Stimulated activated naive B cell treated with anti-CD40 and anti-IgM and Interleukin-4, amounts not matched to agents 10 μg/mL and 1 μg/mL and 100 μg/mL, for 72 hours (primary cell): ENCODE data around the gene TAS2R46.

Experiments used
- ATAC-seq, 2 donors: fragments of 150-1000 bp; cut with Tn5 transposase; replicated peaks; 2 replicates each; pipeline ENCODE4 v1.10.0; 2021; ENCODE audit warnings: moderate library complexity in 1 of 2
- DNase-seq: peaks from one replicate; pipeline ENCODE4 v3.0.0; 2021
- H3K27ac Mint-ChIP-seq: one replicate; pipeline ENCODE4 v1.8.0; 2022; ENCODE audit warnings: mild to moderate bottlenecking, mixed read lengths
- H3K27me3 Mint-ChIP-seq, 2 donors: one replicate each; pipeline ENCODE4 v1.8.0; 2022; ENCODE audit warnings: mixed read lengths in 2 of 2
- H3K36me3 Mint-ChIP-seq, 2 donors: one replicate each; pipeline ENCODE4 v1.8.0; 2022; ENCODE audit warnings: mixed read lengths in 2 of 2, mild to moderate bottlenecking in 1 of 2
- H3K4me1 Mint-ChIP-seq, 2 donors: one replicate each; pipeline ENCODE4 v1.8.0; 2022; ENCODE audit warnings: mixed read lengths in 2 of 2, mild to moderate bottlenecking in 1 of 2
- H3K4me3 Mint-ChIP-seq, 2 donors: one replicate each; pipeline ENCODE4 v1.8.0; 2022; ENCODE audit warnings: mild to moderate bottlenecking in 2 of 2, mixed read lengths in 2 of 2, moderate library complexity in 1 of 2
- H3K9me3 Mint-ChIP-seq, 2 donors: one replicate each; pipeline ENCODE4 v1.8.0; 2022; ENCODE audit warnings: mixed read lengths in 2 of 2, mild to moderate bottlenecking in 1 of 2

The TAS2R46 gene

DNA sequence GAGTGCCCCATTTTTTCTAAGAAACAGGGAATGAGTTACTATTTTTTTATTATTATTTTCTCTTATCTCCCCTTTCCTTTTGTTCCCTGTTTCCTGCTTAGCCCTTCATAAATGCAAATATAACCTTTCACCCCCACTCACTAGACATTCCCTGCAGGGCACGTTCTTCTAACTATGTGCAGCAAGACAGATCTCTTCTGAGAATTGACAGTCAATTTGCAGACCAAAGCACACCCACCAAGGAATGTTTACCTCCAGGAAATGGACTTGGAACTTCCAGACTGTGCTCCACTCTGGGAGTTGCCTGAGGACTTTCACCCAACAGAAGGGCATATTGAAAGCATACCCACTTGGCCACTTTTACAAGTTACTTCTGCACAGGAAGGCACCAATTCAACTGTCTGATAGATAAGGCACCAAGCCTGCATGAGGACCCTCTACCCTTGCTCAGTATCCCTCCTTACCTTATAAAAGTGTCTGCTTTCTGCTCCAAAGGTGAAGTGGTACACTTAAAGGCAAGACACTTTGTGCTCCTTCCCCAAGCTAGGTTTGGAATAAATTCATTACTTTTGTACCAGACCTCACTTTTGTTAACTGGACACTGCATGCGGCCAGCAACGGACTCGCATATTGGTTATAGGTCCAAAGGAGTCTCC is 46.2 kb downstream of the TAS2R46 start:
- H3K9me3 Mint-ChIP-seq, result no peaks in the 10 kb centered on the region
- peaks cover 6 to 25% of the 10 kb centered on the region in 2 donors for H3K36me3 Mint-ChIP-seq
- peaks cover 1 to 16% of the 10 kb centered on the region in 2 donors for H3K4me1 Mint-ChIP-seq
- no peak overlapping the region for H3K4me3 Mint-ChIP-seq
- ATAC-seq (no peak), DNase-seq (no peak)
- H3K27ac Mint-ChIP-seq, result no peak overlapping the region
- no peaks in the 10 kb centered on the region for H3K27me3 Mint-ChIP-seq

DNA sequence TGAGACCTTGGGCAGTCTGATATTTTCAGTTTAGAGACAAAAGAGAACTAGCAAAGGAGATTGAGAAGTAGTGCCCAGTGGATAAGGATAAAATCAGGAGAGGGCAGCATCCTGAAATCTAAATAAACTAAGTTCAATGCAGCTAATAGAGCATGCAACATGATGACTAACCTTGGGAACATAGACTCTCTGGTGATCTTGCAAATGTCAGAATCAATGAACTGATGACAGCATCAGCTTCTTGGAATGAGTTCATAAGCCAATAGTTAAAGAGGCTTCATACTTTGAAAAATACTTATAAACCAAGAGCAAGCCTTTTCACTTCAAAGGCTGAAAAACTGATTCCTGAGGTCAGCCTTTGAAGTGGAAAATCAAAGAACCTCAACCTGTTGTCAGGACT is 47.9 kb downstream of the TAS2R46 start:
- Mint-ChIP-seq H3K9me3 (no peaks in the 10 kb centered on the region), H3K36me3 (peaks cover 6 to 25% of the 10 kb centered on the region in 2 donors), H3K27me3 (no peaks in the 10 kb centered on the region), H3K27ac (no peak overlapping the region), H3K4me1 (peaks cover 1 to 16% of the 10 kb centered on the region in 2 donors), H3K4me3 (no peak overlapping the region)
- ATAC-seq, result no peak
- no peak for DNase-seq
